ENCODE data around the gene DCUN1D1.

DNA sequence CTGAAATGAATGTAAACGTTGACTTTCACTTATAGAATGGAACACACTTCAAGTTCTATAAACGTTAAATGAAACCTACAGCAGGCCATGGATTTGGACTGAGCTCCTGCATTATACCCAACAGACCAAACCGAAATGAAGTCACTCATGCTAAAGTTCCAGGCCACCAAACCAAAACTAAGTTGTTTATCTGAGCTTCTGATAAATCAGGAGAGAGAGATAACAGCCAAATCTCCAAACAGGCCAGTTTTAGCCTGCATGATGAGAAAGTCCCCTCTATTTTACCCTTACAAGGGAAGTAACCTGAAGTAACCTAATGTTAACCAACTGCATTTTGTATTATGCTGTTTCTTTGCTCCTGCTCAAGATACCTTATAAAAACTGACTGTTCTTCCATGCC is 44.5 kb downstream of the DCUN1D1 start:
- TF ChIP-seq, protein P1, sequence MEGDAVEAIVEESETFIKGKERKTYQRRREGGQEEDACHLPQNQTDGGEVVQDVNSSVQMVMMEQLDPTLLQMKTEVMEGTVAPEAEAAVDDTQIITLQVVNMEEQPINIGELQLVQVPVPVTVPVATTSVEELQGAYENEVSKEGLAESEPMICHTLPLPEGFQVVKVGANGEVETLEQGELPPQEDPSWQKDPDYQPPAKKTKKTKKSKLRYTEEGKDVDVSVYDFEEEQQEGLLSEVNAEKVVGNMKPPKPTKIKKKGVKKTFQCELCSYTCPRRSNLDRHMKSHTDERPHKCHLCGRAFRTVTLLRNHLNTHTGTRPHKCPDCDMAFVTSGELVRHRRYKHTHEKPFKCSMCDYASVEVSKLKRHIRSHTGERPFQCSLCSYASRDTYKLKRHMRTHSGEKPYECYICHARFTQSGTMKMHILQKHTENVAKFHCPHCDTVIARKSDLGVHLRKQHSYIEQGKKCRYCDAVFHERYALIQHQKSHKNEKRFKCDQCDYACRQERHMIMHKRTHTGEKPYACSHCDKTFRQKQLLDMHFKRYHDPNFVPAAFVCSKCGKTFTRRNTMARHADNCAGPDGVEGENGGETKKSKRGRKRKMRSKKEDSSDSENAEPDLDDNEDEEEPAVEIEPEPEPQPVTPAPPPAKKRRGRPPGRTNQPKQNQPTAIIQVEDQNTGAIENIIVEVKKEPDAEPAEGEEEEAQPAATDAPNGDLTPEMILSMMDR (IDR thresholded peaks at IDR 0.05) = no peak
- TF ChIP-seq POLR2A (IDR thresholded peaks at IDR 0.05) = no peak
